ENCODE measurements around the gene TRIM17. TPM values are rescaled to one million over a fixed set of nuclear protein-coding genes. Genes with fewer than 3 reads are reported as not detected.

The TRIM17 gene
- total and polyA plus RNA-seq, 9 of the 15 experiments (the other 6 are each of a cell fraction or from before 2014, with no cell fraction given) = not detected

GRCh38 chr1:228463559-228464455 lies 47.1 kb upstream of the TRIM17 start (continued):
- TF ChIP-seq, protein P1, sequence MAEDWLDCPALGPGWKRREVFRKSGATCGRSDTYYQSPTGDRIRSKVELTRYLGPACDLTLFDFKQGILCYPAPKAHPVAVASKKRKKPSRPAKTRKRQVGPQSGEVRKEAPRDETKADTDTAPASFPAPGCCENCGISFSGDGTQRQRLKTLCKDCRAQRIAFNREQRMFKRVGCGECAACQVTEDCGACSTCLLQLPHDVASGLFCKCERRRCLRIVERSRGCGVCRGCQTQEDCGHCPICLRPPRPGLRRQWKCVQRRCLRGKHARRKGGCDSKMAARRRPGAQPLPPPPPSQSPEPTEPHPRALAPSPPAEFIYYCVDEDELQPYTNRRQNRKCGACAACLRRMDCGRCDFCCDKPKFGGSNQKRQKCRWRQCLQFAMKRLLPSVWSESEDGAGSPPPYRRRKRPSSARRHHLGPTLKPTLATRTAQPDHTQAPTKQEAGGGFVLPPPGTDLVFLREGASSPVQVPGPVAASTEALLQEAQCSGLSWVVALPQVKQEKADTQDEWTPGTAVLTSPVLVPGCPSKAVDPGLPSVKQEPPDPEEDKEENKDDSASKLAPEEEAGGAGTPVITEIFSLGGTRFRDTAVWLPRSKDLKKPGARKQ (CRISPR knock-in tag; IDR thresholded peaks at IDR 0.05) = peak; percentile 94
- TF ChIP-seq ZNF830 (CRISPR knock-in tag; IDR thresholded peaks at IDR 0.05) = no peak
- TF ChIP-seq ZNF311 (CRISPR knock-in tag; IDR thresholded peaks at IDR 0.05) = no peak
- TF ChIP-seq CCAR2 (IDR thresholded peaks at IDR 0.05; ENCODE audit: low read depth, low read length) = 0 out of 2 replicates have a peak, but pooled peaks have one; percentile 25
- TF ChIP-seq NCOR1 (IDR thresholded peaks at IDR 0.05) = peak; percentile 86
- no peak for TF ChIP-seq MECOM (CRISPR knock-in tag; IDR thresholded peaks at IDR 0.05)
- peak; percentile 92 for TF ChIP-seq CEBPG (CRISPR knock-in tag; IDR thresholded peaks at IDR 0.05)
- TF ChIP-seq CEBPG (tag; conservative IDR thresholded peaks at IDR 0.05 in 1 of 2, IDR thresholded peaks at IDR 0.05 in 1 of 2) = peak; percentile 84 to 93
- TF ChIP-seq, protein P2, sequence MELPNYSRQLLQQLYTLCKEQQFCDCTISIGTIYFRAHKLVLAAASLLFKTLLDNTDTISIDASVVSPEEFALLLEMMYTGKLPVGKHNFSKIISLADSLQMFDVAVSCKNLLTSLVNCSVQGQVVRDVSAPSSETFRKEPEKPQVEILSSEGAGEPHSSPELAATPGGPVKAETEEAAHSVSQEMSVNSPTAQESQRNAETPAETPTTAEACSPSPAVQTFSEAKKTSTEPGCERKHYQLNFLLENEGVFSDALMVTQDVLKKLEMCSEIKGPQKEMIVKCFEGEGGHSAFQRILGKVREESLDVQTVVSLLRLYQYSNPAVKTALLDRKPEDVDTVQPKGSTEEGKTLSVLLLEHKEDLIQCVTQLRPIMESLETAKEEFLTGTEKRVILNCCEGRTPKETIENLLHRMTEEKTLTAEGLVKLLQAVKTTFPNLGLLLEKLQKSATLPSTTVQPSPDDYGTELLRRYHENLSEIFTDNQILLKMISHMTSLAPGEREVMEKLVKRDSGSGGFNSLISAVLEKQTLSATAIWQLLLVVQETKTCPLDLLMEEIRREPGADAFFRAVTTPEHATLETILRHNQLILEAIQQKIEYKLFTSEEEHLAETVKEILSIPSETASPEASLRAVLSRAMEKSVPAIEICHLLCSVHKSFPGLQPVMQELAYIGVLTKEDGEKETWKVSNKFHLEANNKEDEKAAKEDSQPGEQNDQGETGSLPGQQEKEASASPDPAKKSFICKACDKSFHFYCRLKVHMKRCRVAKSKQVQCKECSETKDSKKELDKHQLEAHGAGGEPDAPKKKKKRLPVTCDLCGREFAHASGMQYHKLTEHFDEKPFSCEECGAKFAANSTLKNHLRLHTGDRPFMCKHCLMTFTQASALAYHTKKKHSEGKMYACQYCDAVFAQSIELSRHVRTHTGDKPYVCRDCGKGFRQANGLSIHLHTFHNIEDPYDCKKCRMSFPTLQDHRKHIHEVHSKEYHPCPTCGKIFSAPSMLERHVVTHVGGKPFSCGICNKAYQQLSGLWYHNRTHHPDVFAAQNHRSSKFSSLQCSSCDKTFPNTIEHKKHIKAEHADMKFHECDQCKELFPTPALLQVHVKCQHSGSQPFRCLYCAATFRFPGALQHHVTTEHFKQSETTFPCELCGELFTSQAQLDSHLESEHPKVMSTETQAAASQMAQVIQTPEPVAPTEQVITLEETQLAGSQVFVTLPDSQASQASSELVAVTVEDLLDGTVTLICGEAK (IDR thresholded peaks at IDR 0.05) = peak; percentile 35; the same call in 1 of the 2 replicates
- TF ChIP-seq, protein P2 (CRISPR knock-in tag; IDR thresholded peaks at IDR 0.05) = no peak
- TF ChIP-seq BCOR (IDR thresholded peaks at IDR 0.05) = peak; percentile 91
- TF ChIP-seq ELF2 (CRISPR knock-in tag; IDR thresholded peaks at IDR 0.05) = no peak
- TF ChIP-seq NCOA1 (IDR thresholded peaks at IDR 0.05; ENCODE audit: low read depth) = peak; percentile 70
- TF ChIP-seq CREB3L1 (IDR thresholded peaks at IDR 0.05; ENCODE audit: borderline replicate concordance, low read depth) = peak; percentile 98

Measured in K562 (cell line).